Activated naive CD4-positive, alpha-beta T cell treated with anti-CD3 and anti-CD28 coated beads, Interleukin-2, amount 10 ng/mL, durations not matched to agents 5 hours and 36 hours (primary cell): Measurements from ENCODE around the gene SP140. TPM values are rescaled to one million over a fixed set of nuclear protein-coding genes. Genes with fewer than 3 reads are reported as not detected.

ENCODE experiments used
- total RNA-seq, 2 experiments: library from RNA; stranded (reverse); gene quantifications; one replicate each; pipeline ENCODE4 v1.2.3, GENCODE V29; 2021

The SP140 gene
- 10 to 100 TPM; 86.4 to 94.0 TPM for total RNA-seq

GRCh38 chr2:230225486-230225885, at the start of gene SP140:
Gene SP140, plus strand, starts transcription at chr2:230225736. Its CDS starts 109 bp downstream, at chr2:230225845.

GRCh38 chr2:230219419-230220331, 5.9 kb upstream of the SP140 start, which contains the start of gene SP110:
Gene SP110, minus strand, starts transcription at chr2:230219984. Its CDS starts 3,057 bp downstream, at chr2:230216927.

DNA sequence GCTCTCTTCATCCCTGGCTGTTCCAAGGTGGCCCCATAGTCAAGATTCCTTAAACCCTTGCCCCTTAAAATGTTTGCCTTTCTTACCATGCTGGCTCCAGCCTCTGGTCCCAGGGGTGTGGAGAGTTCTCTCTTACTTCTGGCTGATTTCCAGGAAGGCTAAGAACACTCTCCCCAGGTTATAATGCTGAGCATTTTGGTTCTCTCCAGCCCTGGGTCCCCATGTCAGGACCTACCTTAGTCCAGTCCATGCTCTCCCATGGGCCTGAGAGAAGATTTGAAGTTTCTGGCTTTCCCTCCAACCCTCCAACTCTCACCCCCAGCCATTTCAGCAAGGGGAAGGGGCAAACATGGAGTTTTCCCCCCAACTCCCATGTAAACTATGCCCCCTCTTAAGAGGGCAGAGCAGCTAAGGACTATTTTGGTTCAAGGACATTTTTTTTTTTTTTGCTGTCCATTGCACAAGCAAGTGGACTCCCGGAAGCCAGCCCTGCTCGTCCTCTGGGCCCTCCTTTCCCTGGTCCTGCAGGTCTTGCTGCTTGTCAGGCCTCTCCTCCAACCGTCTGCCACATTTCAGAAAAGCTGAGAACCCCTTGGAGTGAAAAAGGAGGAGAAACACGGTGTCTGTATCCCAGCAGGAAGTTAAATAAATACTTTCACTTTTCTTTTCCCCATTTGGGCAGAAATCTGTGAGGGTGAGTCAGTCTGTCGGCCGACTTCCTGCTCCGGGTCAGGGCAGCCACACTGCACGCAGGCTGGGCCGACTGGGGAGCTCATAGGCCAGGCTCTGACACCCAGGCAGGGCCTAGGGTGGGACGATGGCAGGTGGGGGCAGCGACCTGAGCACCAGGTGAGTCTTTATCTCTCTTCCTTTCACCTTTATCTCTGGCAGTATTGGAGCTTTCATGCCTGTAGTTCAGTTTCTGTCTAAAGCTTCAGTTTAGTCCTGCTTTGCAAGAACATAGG, 101.2 kb downstream of the SP140 start, which contains the start of gene SP140L:
SP140L (plus strand) TSS at position 741 of the 965 bp plus-strand sequence; CDS start at position 818, 77 bp downstream.

Other genes with a start within 250 kb of the SP140 start
- 1 to 10 TPM in 1 of 2 experiments, under 1 TPM in 1; 0.91 to 1.3 TPM for gene SLC16A14, start 156.8 kb upstream of the SP140 start, total RNA-seq
- gene SP110, start 5.8 kb upstream of the SP140 start, total RNA-seq = 100 to 1,000 TPM; 136 to 140 TPM
- gene SP140L, start 101.5 kb downstream of the SP140 start, total RNA-seq = 100 to 1,000 TPM; 121 TPM
- gene SP100, start 190.5 kb downstream of the SP140 start, total RNA-seq = 100 to 1,000 TPM; 239 to 242 TPM